ENCODE data around the gene PAH.

PAH gene

DNA sequence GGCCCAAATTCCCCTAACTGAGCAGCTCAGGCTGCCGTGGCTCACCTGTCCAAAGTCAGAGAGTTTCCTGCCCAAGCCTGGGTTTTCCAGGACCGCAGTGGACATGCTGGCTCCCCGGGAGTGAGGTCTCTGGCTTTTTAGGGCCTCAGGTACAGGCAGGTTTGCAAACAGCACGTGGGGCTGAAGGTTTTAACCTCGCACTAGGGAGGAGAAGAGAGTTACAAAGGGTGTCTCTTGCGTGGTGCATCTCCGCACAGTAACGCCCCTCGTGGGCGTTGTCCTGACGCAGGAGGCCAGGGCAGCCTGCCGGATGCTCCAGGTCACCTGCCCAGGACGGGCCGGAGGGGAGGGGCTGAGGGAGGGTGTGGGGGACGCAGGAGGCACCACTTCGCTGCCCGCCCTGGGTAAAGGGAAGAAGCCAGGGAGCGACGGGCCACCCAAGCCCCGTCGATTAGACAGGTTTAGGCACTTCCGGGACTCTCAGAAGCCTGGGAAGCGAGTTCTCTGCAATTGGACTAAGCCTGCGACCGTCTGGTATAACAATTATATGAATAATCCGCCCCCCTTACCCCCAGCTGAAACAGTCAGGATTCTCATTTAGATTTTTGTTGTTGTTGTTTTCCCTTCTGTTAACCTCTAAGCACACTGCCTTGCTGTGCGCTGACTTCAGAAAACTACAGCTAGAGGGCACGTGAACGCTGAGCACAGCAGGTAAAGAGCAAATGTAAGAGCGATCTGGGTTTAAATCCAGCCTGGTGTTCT, at the start of gene PAH:
Gene PAH (minus strand): TSS at position 219 of the 762 bp plus-strand sequence. CDS start 114 bp downstream, at position 105.
- peak; percentile 2 for DNase-seq

DNA sequence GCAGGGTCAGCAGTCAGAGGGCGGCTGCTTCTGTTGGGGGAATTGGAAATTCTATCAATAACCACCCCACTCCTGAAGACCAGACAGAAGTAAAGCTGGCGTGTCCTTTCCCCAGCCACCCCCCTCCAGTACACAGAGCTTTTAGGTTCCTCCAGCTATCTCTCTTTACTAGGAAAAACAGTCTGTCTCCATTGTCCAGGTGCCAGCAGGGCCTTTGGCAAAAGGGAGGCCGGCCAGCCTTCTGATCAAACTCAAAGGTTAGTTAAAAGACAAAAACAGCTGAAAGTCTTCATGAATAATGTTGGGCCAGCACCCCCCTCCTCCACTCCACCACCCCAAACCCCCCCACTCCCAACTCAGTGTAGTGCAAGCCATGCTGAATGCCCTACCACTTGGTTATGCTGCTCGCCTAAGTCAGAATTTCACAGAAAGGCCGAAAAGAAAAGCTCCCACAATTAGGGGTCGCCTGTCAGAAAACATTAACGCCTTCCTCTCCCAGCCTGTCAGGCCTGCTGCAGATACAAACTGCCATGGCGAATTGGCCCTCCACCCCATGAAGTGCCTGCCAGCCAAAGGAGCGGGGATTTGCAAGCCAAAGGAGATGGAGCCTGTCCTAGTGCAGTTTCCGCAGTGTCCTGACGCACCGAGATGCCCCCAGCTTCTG, 49.3 kb upstream of the PAH start:
- no peak for DNase-seq

DNA sequence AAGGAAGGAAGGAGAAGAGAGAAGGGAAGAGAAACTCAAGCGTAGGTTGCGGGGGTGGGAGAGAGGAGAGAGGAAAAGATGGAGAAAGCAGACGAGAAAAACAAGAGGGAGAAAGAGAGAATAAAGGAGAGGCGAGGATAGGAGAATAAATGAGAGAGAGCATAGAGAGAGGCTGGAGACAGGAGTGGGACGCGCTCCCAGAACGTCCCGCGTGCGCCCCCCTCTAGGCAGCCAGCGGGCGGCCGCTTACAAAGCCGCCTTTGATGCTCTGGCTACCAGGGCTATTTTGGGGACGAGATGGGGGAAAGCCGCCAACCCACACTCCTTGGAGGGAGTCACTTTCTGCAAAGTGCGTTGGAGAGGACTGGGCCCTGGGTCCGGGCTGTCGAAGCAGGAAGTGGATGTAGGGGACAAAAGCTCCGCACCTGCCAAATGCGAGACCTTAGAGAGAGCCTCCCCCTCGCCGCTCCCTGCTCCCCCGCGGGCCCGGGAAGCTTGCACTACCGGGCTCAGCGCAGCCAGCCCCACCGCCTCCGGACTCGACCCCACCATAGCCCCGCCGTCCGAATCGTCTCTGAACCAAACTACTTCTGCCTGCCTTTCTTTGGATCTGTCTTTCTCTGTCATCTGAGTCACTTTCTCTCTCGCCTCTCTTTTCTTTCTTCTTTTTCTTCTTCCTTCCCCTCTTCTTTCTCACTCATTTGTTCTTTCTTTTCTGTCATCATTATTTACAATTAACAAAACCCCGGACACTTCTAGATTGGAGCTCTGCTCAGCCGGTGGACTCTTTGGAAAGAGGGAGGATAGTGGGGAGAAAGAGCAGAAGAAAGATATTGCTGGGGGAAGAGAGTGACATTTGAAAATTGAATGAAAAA, 48.5 kb upstream of the PAH start:
- no peak for DNase-seq

DNA sequence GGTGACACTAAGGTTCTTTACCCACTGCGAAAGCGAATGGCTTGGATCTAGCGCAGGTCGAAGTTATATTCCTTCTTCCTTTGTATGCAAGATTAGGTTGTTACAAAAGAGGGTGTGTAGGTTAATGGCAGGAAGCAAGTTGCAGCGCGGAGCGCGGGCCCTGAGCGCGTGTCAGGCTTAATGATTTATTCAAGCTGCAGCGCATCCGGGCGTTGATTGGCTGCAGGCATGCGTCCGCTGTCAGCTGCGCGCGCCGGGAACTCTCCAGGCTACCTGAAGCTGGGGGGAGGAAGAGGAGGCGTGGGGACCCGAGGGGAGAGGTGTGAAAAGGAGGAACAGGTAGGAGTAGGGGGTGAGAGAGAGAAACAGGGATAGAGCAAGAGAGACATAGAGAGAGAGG, 47.8 kb upstream of the PAH start:
- DNase-seq = no peak

DNA sequence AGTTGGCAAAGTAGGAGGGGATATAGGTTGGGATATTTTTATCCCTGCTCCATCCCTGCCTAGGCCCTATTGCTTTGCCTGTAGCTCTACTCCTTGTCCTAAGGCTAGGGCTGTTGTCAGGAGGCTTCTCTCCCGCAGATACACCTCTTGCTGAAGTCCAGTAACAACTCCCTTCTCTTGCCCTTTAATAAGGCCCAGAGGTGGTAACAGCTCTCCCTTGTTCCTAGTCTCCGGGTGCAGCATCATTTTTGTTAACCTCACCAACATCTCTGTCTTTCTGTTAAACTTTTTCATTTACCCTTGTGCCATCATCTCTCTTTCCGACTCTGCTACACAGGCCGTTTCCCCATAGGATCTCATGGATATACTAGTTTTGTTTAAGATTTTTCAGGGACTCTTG, 46.8 kb upstream of the PAH start:
- DNase-seq = no peak

DNA sequence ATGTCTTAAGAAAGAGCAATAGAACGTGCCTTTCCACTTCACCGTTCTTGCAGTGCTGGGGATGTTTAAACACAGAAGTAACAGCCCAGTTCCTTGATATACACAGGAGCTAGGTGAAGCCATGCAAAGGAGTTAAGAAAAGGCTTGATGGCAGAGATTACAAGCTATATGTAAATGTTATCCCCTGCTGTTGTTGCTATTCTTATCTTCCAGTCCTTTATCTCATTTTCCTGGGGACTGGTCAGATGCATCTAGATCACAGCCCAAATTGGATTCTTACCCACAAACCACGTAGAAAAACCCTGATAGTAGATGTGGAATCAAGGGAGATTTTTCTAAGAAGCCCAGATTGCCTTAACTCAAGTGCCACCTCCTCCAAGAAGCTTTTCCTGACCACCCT, 45.9 kb upstream of the PAH start:
- no peak for DNase-seq

DNA sequence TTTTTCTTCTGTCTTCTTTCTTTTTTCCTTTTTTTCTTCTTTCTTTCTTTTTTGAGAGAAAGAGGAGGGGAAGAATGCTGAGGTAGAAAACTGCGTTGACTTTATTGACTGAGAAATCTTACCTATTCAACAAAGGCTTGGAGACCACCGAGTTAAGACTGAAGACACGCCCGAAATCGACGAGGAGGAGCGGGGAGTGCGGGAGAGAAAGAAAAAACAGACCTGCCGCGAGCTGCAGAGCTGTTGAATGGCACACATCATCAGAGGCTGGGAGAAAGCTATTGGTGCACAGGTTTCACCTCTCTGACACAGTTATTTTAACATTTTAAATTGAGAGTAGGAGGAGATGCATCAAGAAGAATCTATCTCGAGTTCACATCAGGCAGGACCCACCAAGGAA, 45.5 kb upstream of the PAH start:
- DNase-seq = no peak

DNA sequence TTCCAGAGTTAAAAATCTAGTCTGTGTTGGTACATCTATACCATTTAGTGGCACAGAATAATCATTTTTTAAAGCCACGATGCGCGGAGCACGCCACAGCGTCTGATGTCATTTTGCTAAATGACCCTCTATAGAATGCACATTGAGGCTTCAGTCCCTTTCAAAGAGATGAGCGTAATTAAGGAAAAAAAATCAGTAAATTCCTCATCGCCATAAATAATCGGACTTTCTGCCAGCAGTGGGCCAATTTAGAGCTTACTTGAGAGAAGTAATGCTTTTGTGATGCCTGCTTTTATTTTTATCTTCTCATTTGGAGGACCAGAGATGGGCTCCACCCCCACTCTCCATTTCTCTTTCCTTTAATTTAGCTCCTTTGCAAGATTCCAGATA, 44.4 kb upstream of the PAH start:
- DNase-seq = no peak

DNA sequence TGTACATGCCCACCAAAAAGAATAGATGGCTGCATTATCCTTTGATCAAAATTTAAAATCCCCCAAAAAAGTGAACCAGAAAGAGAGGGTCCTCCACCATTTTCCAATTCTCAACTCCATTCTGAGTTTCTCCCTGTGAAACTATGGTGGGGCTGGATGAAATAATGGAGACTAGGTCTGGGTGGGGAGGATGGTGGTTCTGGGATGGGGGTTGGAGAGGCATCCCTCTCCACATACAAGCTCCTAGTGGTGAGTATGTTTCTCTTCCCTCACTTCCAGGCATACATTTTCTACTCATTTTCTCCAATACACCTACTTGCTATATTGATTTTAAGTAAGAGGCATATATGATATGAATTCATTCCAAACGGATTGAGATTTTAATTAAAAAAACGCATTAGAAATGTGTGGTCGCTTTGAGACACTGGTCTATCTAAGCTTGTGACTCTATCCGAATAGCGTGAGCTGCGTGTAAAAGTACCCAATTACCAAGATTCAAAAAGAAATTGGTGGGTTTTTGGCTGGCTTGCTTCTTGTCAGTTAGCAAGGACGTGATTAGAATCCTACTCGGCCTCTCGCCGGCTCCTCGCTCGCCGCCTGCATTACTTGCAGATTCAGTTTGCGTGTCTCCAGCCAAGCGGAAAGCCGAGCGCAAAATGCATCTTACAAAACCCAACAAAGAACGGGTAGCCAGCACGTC, 43.9 kb upstream of the PAH start:
- DNase-seq = no peak

DNA sequence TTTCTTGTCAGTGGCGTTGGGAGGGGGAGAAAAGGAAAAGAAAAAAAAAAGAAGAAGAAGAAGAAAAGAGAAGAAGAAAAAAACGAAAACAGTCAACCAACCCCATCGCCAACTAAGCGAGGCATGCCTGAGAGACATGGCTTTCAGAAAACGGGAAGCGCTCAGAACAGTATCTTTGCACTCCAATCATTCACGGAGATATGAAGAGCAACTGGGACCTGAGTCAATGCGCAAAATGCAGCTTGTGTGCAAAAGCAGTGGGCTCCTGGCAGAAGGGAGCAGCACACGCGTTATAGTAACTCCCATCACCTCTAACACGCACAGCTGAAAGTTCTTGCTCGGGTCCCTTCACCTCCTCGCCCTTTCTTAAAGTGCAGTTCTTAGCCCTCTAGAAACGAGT, 42.3 kb upstream of the PAH start:
- DNase-seq = no peak

DNA sequence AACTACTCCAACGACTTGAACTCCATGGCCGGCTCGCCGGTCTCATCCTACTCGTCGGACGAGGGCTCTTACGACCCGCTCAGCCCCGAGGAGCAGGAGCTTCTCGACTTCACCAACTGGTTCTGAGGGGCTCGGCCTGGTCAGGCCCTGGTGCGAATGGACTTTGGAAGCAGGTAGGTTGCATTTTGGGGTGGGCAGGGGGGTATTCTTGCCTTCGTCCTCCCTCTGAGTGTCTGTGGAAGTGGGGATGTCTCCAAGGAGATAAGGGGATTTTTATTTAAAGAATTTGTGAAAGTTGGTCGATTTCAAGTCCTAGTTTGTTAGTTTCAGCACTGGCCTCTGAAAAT, 41.8 kb upstream of the PAH start:
- no peak for DNase-seq

DNA sequence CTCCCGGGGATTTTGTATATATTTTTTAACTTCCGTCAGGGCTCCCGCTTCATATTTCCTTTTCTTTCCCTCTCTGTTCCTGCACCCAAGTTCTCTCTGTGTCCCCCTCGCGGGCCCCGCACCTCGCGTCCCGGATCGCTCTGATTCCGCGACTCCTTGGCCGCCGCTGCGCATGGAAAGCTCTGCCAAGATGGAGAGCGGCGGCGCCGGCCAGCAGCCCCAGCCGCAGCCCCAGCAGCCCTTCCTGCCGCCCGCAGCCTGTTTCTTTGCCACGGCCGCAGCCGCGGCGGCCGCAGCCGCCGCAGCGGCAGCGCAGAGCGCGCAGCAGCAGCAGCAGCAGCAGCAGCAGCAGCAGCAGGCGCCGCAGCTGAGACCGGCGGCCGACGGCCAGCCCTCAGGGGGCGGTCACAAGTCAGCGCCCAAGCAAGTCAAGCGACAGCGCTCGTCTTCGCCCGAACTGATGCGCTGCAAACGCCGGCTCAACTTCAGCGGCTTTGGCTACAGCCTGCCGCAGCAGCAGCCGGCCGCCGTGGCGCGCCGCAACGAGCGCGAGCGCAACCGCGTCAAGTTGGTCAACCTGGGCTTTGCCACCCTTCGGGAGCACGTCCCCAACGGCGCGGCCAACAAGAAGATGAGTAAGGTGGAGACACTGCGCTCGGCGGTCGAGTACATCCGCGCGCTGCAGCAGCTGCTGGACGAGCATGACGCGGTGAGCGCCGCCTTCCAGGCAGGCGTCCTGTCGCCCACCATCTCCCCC, 41.2 kb upstream of the PAH start:
- peak; percentile 22 for DNase-seq

DNA sequence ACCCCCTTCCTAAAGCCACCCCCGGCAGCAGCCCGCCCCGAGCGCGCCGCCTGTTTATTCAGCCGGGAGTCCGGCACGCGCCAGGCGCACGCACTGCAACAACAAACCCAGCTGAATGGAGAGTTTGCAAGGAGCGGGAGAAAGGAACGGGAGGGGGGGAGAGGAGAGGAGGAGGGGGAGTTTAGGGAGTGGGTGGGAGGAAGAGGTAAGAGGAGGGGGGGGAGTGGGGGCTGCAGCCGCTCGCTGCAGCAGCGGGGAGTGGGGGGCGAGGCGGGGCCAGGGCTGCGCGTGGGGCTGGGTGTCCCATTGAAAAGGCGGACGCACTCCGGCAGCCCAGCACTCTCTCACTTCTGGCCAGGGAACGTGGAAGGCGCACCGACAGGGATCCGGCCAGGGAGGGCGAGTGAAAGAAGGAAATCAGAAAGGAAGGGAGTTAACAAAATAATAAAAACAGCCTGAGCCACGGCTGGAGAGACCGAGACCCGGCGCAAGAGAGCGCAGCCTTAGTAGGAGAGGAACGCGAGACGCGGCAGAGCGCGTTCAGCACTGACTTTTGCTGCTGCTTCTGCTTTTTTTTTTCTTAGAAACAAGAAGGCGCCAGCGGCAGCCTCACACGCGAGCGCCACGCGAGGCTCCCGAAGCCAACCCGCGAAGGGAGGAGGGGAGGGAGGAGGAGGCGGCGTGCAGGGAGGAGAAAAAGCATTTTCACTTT, 40.5 kb upstream of the PAH start, which contains the start of gene ASCL1:
Gene ASCL1 (plus strand): TSS at position 336 of the 712 bp plus-strand sequence. CDS start 571 bp downstream, outside the sequence.
- no peak for DNase-seq

DNA sequence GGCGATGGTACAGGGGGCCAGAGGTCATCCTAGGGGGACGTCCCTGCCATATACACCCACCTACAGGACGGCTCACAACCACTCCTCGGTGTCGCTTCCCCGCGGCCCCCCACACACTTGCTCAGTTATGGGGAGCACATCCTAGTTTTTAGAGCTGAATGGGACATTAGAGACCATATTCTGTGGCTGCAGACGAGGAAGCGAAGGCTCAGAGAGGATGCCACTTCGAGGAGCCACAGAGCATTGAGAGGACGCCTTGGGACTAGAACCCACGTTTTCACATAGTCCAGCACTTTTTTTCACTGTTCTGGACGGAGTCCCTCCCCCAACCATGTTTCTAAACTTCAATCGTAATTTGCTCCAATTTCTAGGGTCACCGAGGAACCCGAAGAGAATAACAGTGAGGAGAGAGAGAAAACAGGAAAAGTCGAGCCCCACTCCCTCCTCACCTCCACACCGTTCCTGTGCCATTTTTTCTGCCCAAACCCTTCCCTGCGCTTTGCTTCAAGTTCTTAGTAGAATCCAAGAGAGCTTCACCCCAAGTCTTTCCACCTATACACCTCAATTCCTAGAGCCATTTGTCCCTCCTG, 39.8 kb upstream of the PAH start:
- no peak for DNase-seq

DNA sequence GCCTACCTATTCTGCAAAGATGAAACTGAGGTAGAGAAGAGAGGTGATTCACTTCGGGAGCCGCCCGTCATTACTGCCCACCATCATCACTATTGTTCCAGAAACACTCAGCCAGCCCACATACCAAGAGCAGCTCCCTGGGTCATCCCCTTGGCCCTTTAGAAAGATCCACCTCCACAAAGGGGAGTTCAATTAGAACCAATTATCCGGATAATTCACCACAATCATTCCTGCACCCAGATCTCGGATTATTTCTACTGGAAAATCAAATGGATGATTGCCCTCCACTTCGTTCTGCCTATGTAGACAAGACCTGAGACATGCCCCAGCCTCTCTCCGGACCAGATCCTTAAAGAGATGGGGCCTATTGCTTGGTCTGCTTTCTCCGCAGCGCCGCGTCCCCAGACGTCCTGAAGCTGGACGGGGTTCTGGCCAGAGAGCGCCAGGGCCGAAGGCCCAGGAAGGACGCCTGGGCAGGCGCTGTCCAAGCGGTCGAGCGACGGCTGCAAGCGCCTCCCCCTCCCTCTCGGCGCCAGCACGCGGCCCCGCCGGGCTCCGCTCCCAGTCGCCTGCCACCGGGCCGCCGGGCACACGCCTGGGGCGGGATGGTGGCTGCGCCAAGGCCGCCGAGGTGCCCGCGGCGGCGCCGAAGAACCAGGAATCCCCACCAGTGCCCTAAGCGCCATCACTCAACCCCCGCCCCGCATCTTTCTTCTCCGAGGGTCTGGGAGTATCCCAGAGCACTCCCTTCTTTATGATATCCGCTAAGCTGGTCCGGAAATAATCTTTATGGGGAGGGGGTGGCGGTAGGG, 39.1 kb upstream of the PAH start:
- no peak for DNase-seq

DNA sequence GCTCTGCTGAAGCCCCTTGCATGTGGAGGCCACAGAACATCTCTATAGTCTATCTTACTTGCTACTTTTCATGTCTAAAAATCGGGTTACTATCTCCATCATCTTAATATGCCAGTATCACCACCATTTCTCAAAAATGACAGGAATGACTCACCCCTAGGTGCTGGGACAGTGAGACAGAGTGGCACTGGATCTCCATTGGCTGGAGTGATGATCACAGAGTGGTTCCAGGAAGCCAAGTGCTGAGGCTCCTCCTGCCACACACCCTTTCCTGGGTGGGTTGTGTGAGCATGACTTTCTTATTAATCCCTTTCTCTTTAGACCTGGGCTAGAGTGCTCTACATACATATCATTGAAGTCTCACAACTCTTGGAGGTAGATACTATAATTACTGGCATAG, 37.1 kb upstream of the PAH start:
- peak; percentile 49 for DNase-seq

DNA sequence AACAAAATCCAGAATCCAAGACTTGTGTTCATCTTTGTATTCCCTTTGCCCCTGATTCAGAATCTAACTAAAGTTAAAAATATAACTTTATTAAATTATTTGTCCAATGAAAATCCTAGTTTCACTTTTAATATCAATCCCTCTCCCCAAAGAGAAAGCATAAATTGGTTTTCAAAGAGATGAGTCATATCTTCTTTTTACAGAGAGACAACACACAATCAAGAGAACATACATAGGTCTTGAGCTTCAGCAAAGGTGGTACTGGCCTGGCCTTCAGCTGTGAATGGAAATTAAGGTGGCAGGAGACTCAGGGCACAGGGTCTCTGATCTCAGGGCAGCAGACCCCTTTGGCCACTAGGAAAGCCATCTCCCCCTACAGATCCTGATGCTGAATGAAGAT, 36.2 kb upstream of the PAH start:
- DNase-seq = no peak

DNA sequence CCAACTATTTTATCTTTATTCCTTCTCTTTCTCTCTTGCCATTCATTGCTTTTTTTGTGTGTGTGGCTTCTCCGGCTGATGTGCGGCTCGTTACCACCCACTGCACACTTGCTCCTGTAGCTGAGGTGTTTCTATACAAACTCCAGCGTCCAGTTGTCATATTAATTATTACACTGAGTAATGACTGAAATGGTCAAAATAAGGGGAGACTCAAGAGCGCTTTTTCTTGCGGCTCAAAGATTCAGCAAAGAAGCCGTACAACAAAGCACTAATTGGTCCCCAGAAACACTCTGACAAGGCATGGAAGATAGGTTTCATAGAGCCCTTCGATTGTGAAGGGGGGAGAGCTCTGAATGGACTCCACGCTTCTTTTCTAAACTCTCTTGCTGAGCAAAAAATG, 34.8 kb upstream of the PAH start:
- DNase-seq = no peak

DNA sequence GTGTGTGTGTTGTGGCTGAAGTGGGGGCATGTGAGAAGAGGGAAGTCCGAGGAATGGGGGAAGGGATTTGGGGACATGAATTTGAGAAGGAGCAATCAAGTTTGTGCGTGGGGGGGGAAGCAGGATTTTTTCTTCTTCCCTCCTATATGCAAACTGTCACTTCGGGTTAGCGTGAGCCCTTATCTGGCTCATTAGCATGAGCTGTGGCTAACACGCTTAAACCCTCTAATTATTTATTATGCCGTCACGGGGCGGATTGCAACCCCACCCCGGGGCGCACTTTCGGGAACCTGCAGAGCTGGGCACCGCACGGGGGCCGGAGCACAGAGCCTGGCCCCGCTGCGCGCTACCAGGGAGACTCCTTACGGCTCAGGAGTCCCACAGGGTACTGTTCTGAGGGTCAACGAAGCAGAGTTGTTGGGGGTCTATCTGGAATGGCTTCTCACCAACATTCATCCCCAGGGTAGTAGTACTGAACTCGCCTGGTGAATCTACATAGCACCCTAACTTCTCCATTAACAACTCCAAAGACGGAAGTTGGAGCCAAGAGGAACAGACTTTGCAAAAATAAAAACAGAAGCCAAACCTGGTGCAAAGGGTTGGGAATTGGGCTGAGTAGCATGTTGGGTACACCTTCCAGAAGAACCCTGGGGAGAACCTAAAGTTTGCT, 34.0 kb upstream of the PAH start:
- DNase-seq = no peak

Measured in stimulated activated CD4-positive, alpha-beta T cell treated with anti-CD3 and anti-CD28 coated beads, Interleukin-1b, Interleukin-23, amount 100 ng/mL, for 48 hours (primary cell).